Activated T-helper 1 cell treated with Interleukin-2 at 50 U/mL for 16 hours (primary cell): Measurements from ENCODE around the gene C5orf63.
"Not testable (repeated sequence)": the region's sequence is repeated elsewhere in the genome, so short reads cannot be mapped to it uniquely, and the experiment has no call there.

ENCODE experiments used
- DNase-seq: peaks from one replicate; pipeline ENCODE4 v3.0.0-alpha.2; 2020; ENCODE audit warnings: low read depth

The C5orf63 gene

GRCh38 chr5:127072861-127073846, at the start of gene C5orf63:
Gene C5orf63, minus strand, starts transcription at chr5:127073502. Its CDS starts 14,507 bp downstream, at chr5:127058995.
- DNase-seq: peak; percentile 49

- no peak for DNase-seq
Measured at GRCh38 chr5:127112347-127112864, 39.1 kb upstream of the C5orf63 start.

- no peak for DNase-seq
Measured at GRCh38 chr5:127111112-127111511, 37.8 kb upstream of the C5orf63 start.

- not testable (repeated sequence) for DNase-seq
Measured at GRCh38 chr5:127108624-127109260, 35.4 kb upstream of the C5orf63 start.

- DNase-seq: no peak
Measured at GRCh38 chr5:127101935-127102334, 28.6 kb upstream of the C5orf63 start.

- DNase-seq: no peak
Measured at GRCh38 chr5:127101533-127101932, 28.2 kb upstream of the C5orf63 start.

- no peak for DNase-seq
Measured at GRCh38 chr5:127098241-127098640, 24.9 kb upstream of the C5orf63 start.

- no peak for DNase-seq
Measured at GRCh38 chr5:127097278-127097677, 24.0 kb upstream of the C5orf63 start.

GRCh38 chr5:127096328-127096993, 23.2 kb upstream of the C5orf63 start:
- no peak for DNase-seq

- no peak for DNase-seq
Measured at GRCh38 chr5:127094161-127094814, 21.0 kb upstream of the C5orf63 start.

GRCh38 chr5:127092690-127093089, 19.4 kb upstream of the C5orf63 start:
- no peak for DNase-seq

GRCh38 chr5:127089191-127089590, 15.9 kb upstream of the C5orf63 start:
- no peak for DNase-seq

GRCh38 chr5:127088251-127088650, 14.9 kb upstream of the C5orf63 start:
- DNase-seq: no peak

- DNase-seq: no peak
Measured at GRCh38 chr5:127086589-127086988, 13.3 kb upstream of the C5orf63 start.

- no peak for DNase-seq
Measured at GRCh38 chr5:127085796-127086195, 12.5 kb upstream of the C5orf63 start.

GRCh38 chr5:127085371-127085770, 12.1 kb upstream of the C5orf63 start:
- DNase-seq: no peak

GRCh38 chr5:127084656-127085055, 11.4 kb upstream of the C5orf63 start:
- DNase-seq: no peak

GRCh38 chr5:127083711-127084110, 10.4 kb upstream of the C5orf63 start:
- DNase-seq: no peak

- no peak for DNase-seq
Measured at GRCh38 chr5:127079994-127080491, 6.7 kb upstream of the C5orf63 start.

GRCh38 chr5:127077366-127077765, 4.1 kb upstream of the C5orf63 start:
- DNase-seq: no peak

- no peak for DNase-seq
Measured at GRCh38 chr5:127076315-127077129, 3.2 kb upstream of the C5orf63 start.
